Measurements from ENCODE around the gene PSENEN. TPM values are rescaled to one million over a fixed set of nuclear protein-coding genes. Genes with fewer than 3 reads are reported as not detected.

The PSENEN gene
- total RNA-seq, 1 experiment from 2014 or later: 69.7 TPM

- H2AFZ ChIP-seq (ENCODE audit: low read length): no peak overlapping the region
- no peak overlapping the region for H3K23ac ChIP-seq (ENCODE audit: insufficient read length, low read depth, low read length)
- H3K27ac Mint-ChIP-seq: no peak overlapping the region
- peaks cover 6% of the 10 kb centered on the region for H4K20me1 ChIP-seq (ENCODE audit: control insufficient read depth, insufficient read depth, insufficient read length)
- H3K4me1 ChIP-seq (ENCODE audit: insufficient read depth, low read length): no peaks in the 10 kb centered on the region
- no peak overlapping the region for H3K56ac ChIP-seq (ENCODE audit: insufficient read length, low read depth, low read length)
- H3T11ph ChIP-seq (ENCODE audit: low read length): no peak overlapping the region
- H3K14ac ChIP-seq (ENCODE audit: insufficient read depth, low read length): no peak overlapping the region
- no peak overlapping the region for H4K5ac ChIP-seq (ENCODE audit: insufficient read length, low read depth, low read length)
- peaks cover 42 to 76% (median 74%) of the 10 kb centered on the region in 3 experiments; a peak in 6 of 7 replicates for H3K36me3 Mint-ChIP-seq (ENCODE audit: insufficient read depth in 1 of 3, low read depth in 3 of 3)
- no CpG with 5 or more reads among the region's 16 CpGs for WGBS (ENCODE audit: extremely low coverage, insufficient read length, low lambda C conversion rate)
- H2BK12ac ChIP-seq (ENCODE audit: insufficient read length, low read depth, low read length): no peak overlapping the region
- no peak overlapping the region for H4K8ac ChIP-seq (replicated peaks; ENCODE audit: insufficient read length, low read depth, low read length)
- no peak overlapping the region for H3K27ac ChIP-seq (ENCODE audit: insufficient read length, low read depth, low read length)
- no peak overlapping the region for H2BK15ac ChIP-seq (ENCODE audit: low read depth, low read length)
- no peaks in the 10 kb centered on the region for H3K9me3 ChIP-seq (ENCODE audit: control insufficient read depth, low read depth, low read length)
- TF ChIP-seq, protein P1, sequence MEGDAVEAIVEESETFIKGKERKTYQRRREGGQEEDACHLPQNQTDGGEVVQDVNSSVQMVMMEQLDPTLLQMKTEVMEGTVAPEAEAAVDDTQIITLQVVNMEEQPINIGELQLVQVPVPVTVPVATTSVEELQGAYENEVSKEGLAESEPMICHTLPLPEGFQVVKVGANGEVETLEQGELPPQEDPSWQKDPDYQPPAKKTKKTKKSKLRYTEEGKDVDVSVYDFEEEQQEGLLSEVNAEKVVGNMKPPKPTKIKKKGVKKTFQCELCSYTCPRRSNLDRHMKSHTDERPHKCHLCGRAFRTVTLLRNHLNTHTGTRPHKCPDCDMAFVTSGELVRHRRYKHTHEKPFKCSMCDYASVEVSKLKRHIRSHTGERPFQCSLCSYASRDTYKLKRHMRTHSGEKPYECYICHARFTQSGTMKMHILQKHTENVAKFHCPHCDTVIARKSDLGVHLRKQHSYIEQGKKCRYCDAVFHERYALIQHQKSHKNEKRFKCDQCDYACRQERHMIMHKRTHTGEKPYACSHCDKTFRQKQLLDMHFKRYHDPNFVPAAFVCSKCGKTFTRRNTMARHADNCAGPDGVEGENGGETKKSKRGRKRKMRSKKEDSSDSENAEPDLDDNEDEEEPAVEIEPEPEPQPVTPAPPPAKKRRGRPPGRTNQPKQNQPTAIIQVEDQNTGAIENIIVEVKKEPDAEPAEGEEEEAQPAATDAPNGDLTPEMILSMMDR (conservative IDR thresholded peaks at IDR 0.05): no peak
- no peak overlapping the region for H3K4ac ChIP-seq (ENCODE audit: low read depth, low read length)
- H3K18ac ChIP-seq (ENCODE audit: insufficient read length, low read depth, low read length): no peak overlapping the region
- H3K79me1 ChIP-seq (ENCODE audit: insufficient read depth, low read depth, low read length, poor library complexity, severe bottlenecking): no peaks in the 10 kb centered on the region
- H3K4me3 Mint-ChIP-seq: no peak overlapping the region
- H3K79me2 ChIP-seq (ENCODE audit: insufficient read depth, low read length): peaks cover 11% of the 10 kb centered on the region; the same call in 1 of the 2 replicates
- DNase-seq: no peak
- no peak overlapping the region for H2BK120ac ChIP-seq (ENCODE audit: low read depth, low read length, poor library complexity, severe bottlenecking)
- no peak overlapping the region for H4K91ac ChIP-seq (ENCODE audit: insufficient read length, low read depth, low read length)
- H3K27me3 ChIP-seq (ENCODE audit: insufficient read depth, low read length): no peaks in the 10 kb centered on the region
- H2BK5ac ChIP-seq (ENCODE audit: insufficient read length, low read length): no peak overlapping the region
- H3K23me2 ChIP-seq (ENCODE audit: insufficient read length, low read depth, low read length, poor library complexity, severe bottlenecking): peaks cover 7% of the 10 kb centered on the region
- peaks cover 6 to 8% of the 10 kb centered on the region in 2 experiments for H3K4me1 Mint-ChIP-seq
- no peaks in the 10 kb centered on the region; the same call in 1 of the 2 replicates for H3K27me3 Mint-ChIP-seq (ENCODE audit: low read depth)
- no peak overlapping the region for H2AK5ac ChIP-seq (ENCODE audit: insufficient read length, low read length)
- H3K4me2 ChIP-seq (ENCODE audit: insufficient read depth, insufficient read length, low read length): no peak overlapping the region
- no peak overlapping the region for H2BK20ac ChIP-seq (ENCODE audit: low read depth, low read length, poor library complexity, severe bottlenecking)
- no peaks in the 10 kb centered on the region for H3K9me3 Mint-ChIP-seq
- H3K9ac ChIP-seq (ENCODE audit: extremely low read depth, insufficient read length, low read length): no peak overlapping the region
These were observed 22.6 kb upstream of the PSENEN start for GRCh38 chr19:35722897-35723296.
